ENCODE results near the gene CUL4A.
"Not testable (repeated sequence)": the region's sequence is repeated elsewhere in the genome, so short reads cannot be mapped to it uniquely, and the experiment has no call there.

CUL4A gene

DNA sequence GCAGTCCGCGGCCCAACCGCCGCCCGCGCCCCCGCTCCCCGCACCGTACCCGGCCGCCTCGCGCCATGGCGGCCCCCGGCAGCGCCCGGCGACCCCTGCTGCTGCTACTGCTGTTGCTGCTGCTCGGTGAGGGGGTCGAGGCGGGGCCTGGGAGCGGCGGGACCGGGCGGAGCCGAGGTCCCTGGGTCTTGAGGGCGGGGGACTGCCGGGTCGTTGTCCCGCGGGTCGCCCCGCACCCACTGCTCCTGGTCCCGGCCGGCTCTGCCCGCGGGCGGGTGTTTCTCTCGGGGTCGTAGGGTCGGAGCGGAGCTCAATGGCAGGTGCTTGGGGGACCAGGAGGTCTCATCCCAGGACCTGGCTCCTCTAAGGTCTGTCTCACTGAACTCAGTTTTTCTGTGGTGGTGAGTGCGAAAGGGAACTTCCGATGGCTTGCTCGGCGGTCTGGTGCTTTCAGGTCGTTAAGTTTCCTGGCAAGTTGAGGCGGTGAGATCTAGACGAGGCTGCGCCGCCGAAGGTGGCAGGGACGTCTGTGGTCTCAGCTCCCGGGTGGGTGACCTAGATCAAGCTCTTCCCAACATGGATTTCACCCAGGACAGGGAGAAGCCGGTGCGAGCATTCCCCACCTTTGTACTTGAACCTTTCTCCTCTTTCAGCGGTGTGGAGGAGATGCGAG, 88.1 kb downstream of the CUL4A start:
- DNase-seq, result no peak

DNA sequence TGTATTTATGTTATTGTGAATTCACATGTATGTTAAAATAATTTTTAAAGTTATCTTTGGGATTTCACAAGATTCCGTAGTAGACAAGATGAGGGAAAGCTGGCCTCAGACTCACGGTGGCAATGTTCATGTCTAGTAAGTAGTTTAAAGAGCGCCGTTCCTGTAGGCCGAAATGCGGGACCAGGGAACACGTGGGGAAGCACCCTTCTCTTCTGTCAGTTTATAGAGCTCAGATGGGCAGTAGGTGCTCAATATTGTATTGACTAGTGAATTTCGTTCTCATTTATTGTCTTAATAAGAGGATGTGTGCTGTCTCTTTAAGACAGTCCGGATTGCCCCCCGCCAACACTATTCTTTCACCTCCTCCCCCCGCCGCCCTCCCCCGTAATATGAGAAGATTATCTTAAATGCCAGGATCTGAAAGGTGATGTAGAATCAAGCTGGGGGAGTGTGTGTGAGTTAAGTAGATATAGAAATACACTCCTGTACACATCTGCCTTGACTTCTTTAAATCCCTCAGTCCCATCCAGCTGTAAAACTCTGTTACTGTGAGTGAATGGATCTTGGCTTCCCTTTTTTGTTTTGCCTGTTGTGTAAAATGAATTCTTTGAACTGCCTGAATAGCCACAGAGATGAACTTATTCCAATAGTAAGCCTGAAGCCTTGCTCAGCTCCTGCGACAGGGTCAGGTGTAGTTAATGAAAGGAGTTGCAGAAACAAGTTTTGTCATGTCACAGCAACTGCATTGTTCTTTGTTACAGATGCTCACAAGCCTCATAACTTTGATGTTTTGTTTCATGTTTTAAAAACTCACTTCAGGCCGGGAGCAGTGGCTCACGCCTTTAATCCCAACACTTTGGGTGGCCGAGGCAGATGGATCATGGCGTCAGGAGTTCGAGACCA, 88.9 kb downstream of the CUL4A start:
- no peak for DNase-seq

DNA sequence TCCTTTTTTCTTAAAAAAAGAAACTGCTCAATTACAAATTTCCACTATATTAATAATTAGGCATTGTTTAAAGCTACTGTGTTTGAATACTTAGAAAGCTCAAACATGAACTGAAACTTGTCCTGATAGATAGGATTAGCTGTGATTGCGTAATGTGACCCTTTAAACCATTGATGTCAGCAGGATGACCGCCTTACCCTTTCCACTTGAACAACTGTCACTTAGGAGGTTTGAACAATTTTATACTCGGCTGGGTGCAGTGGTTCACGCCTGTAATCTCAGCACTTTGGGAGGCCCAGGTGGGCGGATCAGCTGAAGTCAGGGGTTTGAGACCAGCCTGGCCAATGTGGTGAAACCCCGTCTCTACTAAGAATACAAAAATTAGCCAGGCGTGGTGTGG, 90.5 kb downstream of the CUL4A start:
- no peak for DNase-seq

DNA sequence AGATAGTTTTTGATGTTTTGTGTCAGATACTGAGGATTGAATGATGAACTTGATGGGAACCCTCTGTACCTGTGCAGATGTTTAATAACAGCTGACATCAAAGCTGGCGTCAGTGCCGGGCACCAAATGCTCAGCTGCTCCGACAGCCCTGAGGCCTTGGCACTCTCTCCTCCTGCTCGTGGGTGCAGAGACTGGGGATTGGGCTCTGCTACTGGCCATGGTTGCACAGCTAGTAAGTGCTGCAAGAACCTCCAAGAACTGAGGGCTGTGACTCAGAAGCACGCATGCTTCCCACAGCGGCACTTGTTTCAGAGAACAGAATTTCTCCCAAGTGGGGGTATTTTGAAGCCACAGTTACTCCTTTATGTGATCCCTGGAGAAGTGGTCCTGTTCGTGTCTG, 93.6 kb downstream of the CUL4A start:
- DNase-seq, result no peak

DNA sequence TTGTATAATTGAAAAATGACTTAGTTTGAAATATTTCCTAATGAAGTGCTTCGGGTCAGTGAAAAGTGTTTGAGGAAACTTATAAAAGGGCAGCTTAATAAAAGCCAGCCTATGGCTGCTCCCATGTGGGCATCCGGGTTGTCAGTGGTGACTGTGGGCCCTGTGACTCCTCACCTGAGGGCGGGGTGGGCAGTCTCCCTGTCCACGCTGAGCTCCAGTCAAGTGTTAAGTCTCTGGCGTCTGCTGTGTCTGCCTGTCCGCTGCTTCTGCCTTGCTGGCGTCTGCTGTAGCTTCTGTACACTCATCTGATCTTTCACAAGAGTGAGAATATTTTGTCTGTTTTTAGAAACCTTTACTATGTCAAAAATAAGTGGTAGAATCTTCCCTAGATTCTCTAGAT, 94.7 kb downstream of the CUL4A start:
- no peak for DNase-seq

DNA sequence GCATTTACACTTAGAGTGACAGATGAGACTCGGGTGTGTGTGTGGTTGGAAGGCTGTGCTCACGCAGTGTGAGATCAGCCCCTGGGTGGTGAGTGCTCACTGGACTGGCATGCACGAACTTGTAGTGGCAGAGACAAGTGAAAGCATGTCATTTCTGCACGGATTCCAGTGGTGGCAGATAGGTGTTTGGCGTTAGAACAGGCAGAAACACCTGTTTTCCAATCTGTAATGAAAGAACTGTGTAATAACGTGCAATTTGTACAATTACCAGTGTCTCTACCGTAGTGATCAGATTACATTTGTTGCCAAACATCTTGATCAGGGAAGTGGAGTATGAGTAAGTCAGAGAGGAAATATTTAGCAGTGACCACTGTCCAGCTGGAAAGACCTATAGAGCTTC, 95.8 kb downstream of the CUL4A start:
- no peak for DNase-seq

DNA sequence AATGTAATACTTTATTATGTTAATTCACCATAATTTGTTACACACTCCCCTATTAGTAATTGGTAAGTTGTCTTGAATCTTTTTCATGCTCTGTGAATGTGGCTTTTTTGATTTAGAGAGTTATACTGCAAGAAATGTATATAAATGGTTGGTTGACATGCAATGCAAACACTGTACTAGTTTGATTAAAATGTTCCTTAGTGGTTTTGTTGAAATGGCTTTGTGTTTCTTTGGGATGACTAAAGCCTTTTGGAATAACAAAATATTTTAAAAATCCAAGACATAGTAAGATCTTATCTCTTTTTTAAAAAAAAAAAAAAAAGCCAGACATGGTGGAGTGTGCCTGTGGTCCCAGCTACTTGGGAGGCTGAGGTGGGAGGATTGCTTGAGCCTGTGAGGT, 98.1 kb downstream of the CUL4A start:
- no peak for DNase-seq

DNA sequence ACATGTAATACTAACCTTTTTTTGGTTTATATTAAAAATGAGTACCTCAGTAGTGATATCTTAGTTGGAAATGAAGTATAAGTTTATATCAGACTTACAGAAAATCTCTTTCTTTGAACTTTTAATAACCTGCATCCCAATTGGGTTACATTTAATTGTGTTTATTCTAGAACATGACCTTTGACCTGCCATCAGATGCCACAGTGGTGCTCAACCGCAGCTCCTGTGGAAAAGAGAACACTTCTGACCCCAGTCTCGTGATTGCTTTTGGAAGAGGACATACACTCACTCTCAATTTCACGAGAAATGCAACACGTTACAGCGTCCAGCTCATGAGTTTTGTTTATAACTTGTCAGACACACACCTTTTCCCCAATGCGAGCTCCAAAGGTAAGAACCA, 100.1 kb downstream of the CUL4A start:
- no peak for DNase-seq

DNA sequence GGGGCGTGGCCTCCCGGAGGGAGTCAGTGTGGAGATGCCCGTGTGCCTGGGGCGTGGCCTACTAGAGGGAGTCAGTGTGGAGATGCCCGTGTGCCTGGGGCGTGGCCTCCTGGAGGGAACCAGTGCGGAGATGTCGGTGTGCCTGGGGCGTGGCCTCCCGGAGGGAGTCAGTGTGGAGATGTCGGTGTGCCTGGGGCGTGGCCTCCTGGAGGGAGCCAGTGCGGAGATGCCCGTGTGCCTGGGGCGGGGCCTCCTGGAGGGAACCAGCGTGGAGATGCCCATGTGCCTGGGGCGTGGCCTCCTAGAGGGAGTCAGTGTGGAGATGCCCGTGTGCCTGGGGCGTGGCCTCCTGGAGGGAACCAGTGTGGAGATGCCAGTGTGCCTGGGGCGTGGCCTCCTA, 104.7 kb downstream of the CUL4A start:
- DNase-seq, result not testable (repeated sequence)

DNA sequence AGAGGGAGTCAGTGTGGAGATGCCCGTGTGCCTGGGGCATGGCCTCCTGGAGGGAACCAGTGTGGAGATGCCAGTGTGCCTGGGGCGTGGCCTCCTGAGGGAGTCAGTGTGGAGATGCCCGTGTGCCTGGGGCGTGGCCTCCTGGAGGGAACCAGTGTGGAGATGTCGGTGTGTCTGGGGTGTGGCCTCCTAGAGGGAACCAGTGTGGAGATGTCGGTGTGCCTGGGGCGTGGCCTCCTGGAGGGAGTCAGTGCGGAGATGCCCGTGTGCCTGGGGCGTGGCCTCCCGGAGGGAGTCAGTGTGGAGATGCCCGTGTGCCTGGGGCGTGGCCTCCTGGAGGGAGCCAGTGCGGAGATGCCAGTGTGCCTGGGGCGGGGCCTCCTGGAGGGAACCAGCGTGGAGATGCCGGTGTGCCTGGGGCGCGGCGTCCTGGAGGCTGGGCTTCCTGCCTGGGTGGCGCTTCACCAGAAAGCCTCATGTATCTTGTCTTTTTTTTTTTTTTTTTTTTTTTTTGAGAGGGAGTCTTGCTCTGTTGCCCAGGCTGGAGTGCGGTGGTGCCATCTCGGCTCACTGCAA, 105.6 kb downstream of the CUL4A start:
- not testable (repeated sequence) for DNase-seq

DNA sequence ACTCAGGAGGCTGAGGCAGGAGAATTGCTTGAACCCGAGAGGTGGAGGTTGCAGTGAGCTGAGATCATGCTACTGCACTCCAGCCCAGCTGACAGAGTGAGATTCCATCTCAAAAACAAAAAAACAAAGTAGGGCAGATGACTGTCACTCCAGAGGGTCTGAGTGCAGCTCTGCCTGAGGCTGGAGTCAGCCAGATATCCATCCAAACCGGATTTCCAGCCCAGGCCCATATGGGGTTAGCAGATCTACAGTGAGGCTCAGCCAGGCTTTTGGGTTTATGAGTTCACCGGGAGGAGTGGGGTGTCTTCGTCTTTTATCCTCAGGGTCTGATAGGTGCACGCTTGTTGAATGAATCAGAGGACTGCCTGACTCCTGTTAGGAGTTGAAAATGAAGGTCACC, 106.6 kb downstream of the CUL4A start:
- DNase-seq, result no peak
